Tibial nerve (tissue), 4 donors: ENCODE data around the gene RAB3GAP2.

Source experiments
- CTCF ChIP-seq, 5 experiments: fragments of 200-600 bp in 3 of 5; fragments of 450-650 bp in 2 of 5; sonication (generic) in 3 of 5; IDR thresholded peaks; one replicate each; pipeline ENCODE4 v1.5.1; 2016 to 2019; ENCODE audit warnings: antibody characterized with exemption in 5 of 5, mild to moderate bottlenecking in 3 of 5, moderate library complexity in 2 of 5
- EP300 ChIP-seq, 2 donors: sonication (generic); formaldehyde crosslinking; IDR thresholded peaks; one replicate each; pipeline ENCODE4 v1.6.1; 2017; ENCODE audit warnings: antibody characterized with exemption in 2 of 2, mild to moderate bottlenecking in 1 of 2
- POLR2A ChIP-seq, 2 donors: fragments of 450-650 bp; IDR thresholded peaks; one replicate each; pipeline ENCODE4 v1.6.1; 2017; ENCODE audit warnings: antibody characterized with exemption in 2 of 2, mild to moderate bottlenecking in 2 of 2, moderate library complexity in 2 of 2

GRCh38 chr1:220221269-220221668 is 51.0 kb downstream of the RAB3GAP2 start:
- no peak for TF ChIP-seq CTCF (IDR thresholded peaks at IDR 0.05)
- no peak for TF ChIP-seq EP300 (IDR thresholded peaks at IDR 0.05)
- TF ChIP-seq POLR2A (IDR thresholded peaks at IDR 0.05) = no peak
